Progenitor cell of endocrine pancreas (in vitro differentiated cells): Measurements from ENCODE around the gene DTD1. TPM values are rescaled to one million over a fixed set of nuclear protein-coding genes. Genes with fewer than 3 reads are reported as not detected.
"Not testable (repeated sequence)": the region's sequence is repeated elsewhere in the genome, so short reads cannot be mapped to it uniquely, and the experiment has no call there.

Source experiments
- DNase-seq: peaks from one replicate; pipeline ENCODE4 v3.0.0; 2021; ENCODE audit warnings: low spot score; ENCODE audit not compliant: unreplicated experiment
- H3K27ac Mint-ChIP-seq: 2 replicates; pipeline ENCODE4 v1.8.0; 2021; ENCODE audit warnings: mild to moderate bottlenecking, moderate library complexity, mixed read lengths
- H3K27me3 Mint-ChIP-seq: 2 replicates; pipeline ENCODE4 v1.8.0; 2021; ENCODE audit warnings: mixed read lengths
- H3K36me3 Mint-ChIP-seq: 2 replicates; pipeline ENCODE4 v1.8.0; 2022; ENCODE audit warnings: mixed read lengths; ENCODE audit not compliant: insufficient read depth
- H3K4me1 Mint-ChIP-seq: 2 replicates; pipeline ENCODE4 v1.8.0; 2021; ENCODE audit warnings: low read depth, mixed read lengths
- H3K4me3 Mint-ChIP-seq: 2 replicates; pipeline ENCODE4 v1.8.0; 2021; ENCODE audit warnings: low read depth, mild to moderate bottlenecking, moderate library complexity, mixed read lengths
- H3K9me3 Mint-ChIP-seq: 2 replicates; pipeline ENCODE4 v1.8.0; 2021; ENCODE audit warnings: low read depth, mixed read lengths
- CTCF ChIP-seq: fragments of 200-600 bp; sonication (generic); IDR thresholded peaks from one replicate; pipeline ENCODE4 v1.5.0; 2021; ENCODE audit warnings: antibody characterized with exemption, mild to moderate bottlenecking; ENCODE audit not compliant: unreplicated experiment
- total RNA-seq: library from RNA; stranded (reverse); gene quantifications from 2 replicates; pipeline ENCODE4 v1.2.1, GENCODE V29; 2021

The DTD1 gene
- total RNA-seq, 1 donor from 2014 or later, result 26.8 TPM

DNA sequence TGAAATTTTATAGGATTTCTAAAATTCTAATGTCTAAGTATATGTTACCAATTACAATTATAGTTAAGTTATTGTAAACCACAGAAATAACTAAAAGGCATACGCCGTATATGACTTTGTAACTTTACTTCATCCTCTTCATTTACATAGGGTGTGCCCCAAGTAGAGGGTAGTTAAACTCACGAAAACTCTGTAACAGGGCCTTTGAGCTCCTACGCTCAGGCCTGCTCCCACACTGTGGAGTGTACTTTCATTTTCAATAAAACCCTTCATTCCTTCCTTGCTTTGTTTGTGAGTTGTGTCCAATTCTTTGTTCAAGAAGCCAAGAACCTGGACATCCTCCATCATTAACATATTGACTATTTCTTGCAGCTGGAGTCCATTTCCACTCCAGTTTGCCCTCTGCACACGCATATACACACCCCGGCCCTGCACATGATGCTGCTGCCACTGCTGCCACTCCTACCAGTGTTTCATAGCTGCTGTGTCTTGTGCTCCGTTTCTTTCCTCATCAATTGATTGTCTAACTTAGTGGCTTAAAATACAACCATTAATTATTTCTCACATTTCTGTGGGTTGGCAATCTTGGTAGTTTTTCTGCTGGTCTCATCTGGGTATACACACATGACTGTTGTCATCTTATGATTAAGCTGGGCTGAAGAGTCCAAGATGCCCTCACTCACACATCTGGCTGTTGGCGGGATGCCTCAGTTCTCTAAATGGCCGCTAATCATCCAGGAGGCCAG lies 192.7 kb downstream of the DTD1 start:
- no peak overlapping the region for H3K4me3 Mint-ChIP-seq
- DNase-seq, result no peak
- H3K27me3 Mint-ChIP-seq, result peaks cover under 1% of the 10 kb centered on the region

GRCh38 chr20:18781509-18781908 lies 193.7 kb downstream of the DTD1 start:
- Mint-ChIP-seq H3K9me3 (no peaks in the 10 kb centered on the region), H3K4me3 (no peak overlapping the region), H3K27me3 (peaks cover 3% of the 10 kb centered on the region), H3K27ac (no peak overlapping the region), H3K36me3 (no peaks in the 10 kb centered on the region), H3K4me1 (no peaks in the 10 kb centered on the region)
- DNase-seq, result no peak
- TF ChIP-seq CTCF, result no peak

More for the DNA sequence above, 192.7 kb downstream of the DTD1 start:
- TF ChIP-seq CTCF, result no peak
- H3K27ac Mint-ChIP-seq, result no peak overlapping the region
- no peaks in the 10 kb centered on the region for H3K9me3 Mint-ChIP-seq
- H3K36me3 Mint-ChIP-seq, result no peaks in the 10 kb centered on the region
- no peaks in the 10 kb centered on the region for H3K4me1 Mint-ChIP-seq

DNA sequence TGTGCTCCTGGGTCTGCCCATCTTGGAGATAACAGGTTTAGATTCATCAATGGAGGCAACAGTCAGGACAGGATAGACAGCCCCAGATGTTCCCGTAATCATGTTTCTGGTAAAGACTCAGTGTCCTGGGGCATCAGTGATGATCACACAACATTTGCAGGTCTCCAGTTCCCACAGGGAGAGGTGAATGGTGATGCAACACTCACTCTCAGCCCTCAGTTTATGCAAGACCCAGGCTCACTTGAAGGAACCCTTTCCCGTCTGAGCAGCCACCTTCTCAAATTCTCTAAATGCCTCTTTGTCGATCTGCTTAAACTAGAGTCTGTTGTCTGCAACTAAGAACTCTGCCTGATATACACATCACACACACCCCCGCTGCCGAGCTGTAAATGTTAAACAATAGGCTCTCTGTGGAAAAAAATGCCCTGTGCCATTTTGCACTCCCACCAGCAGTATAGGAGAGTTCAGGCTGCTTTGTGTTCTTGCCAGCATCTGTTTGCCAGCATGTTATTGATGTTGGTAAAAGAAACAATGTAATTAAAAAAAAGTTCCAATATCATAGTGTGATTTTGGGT lies 195.6 kb downstream of the DTD1 start:
- peaks cover 8% of the 10 kb centered on the region for H3K9me3 Mint-ChIP-seq
- H3K4me1 Mint-ChIP-seq, result no peaks in the 10 kb centered on the region
- no peak overlapping the region for H3K27ac Mint-ChIP-seq
- DNase-seq, result no peak
- peaks cover 11% of the 10 kb centered on the region for H3K27me3 Mint-ChIP-seq
- H3K36me3 Mint-ChIP-seq, result no peaks in the 10 kb centered on the region
- no peak overlapping the region for H3K4me3 Mint-ChIP-seq
- no peak for TF ChIP-seq CTCF

GRCh38 chr20:18787046-18787445 lies 199.2 kb downstream of the DTD1 start:
- not testable (repeated sequence) for H3K27ac Mint-ChIP-seq, H3K4me1 Mint-ChIP-seq, DNase-seq, H3K4me3 Mint-ChIP-seq, H3K36me3 Mint-ChIP-seq
- Mint-ChIP-seq H3K27me3 (peaks cover 44% of the 10 kb centered on the region), H3K9me3 (peaks cover 11% of the 10 kb centered on the region)

DNA sequence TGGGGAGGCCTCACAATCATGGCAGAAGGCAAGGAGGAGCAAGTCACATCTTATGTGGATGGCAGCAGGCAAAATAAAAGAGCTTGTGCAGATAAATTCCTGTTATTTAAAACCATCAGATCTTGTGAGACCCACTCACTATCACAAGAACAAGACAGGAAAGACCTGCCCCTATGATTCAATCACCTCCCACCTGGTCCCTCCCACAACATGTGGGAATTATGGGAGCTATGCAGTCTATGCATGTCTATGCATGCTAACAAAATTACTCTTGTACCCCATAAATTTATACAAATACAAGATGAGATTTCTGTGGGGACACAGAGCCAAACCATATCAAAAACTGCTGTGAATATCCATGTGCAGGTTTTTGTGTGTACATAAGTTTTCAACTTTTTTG lies 200.2 kb downstream of the DTD1 start:
- no peak overlapping the region for H3K27ac Mint-ChIP-seq
- no peak for DNase-seq
- no peaks in the 10 kb centered on the region for H3K4me1 Mint-ChIP-seq
- no peak overlapping the region for H3K4me3 Mint-ChIP-seq
- TF ChIP-seq CTCF, result no peak
- H3K36me3 Mint-ChIP-seq, result no peaks in the 10 kb centered on the region
- H3K9me3 Mint-ChIP-seq, result peaks cover 11% of the 10 kb centered on the region
- peaks cover 51% of the 10 kb centered on the region for H3K27me3 Mint-ChIP-seq

GRCh38 chr20:18790787-18791186 lies 202.9 kb downstream of the DTD1 start:
- DNase-seq, result no peak
- peaks cover 11% of the 10 kb centered on the region for H3K9me3 Mint-ChIP-seq
- TF ChIP-seq CTCF, result no peak
- peaks cover 3% of the 10 kb centered on the region for H3K4me1 Mint-ChIP-seq
- no peaks in the 10 kb centered on the region for H3K36me3 Mint-ChIP-seq
- no peak overlapping the region for H3K4me3 Mint-ChIP-seq
- no peak overlapping the region for H3K27ac Mint-ChIP-seq
- peaks cover 49% of the 10 kb centered on the region for H3K27me3 Mint-ChIP-seq
